Pancreas (tissue), 10 donors: ENCODE measurements around the gene MMP15. TPM values are rescaled to one million over a fixed set of nuclear protein-coding genes. Genes with fewer than 3 reads are reported as not detected.

ENCODE experiments used
- ATAC-seq, 4 donors: fragments of 200-7000 bp; cut with Tn5 transposase; one replicate each; pipeline versions ENCODE4 v1.8.0 to v1.9.1; 2020; ENCODE audit warnings: mild to moderate bottlenecking in 4 of 4, moderate library complexity in 4 of 4
- DNase-seq, 6 donors: peaks; one replicate each; pipeline ENCODE4 v3.0.0-alpha.2; 2020
- FAIRE-seq: peaks from 2 replicates; lab custom pipeline; 2012; peaks lifted over from hg19 to GRCh38; lab: Jason Lieb, UNC
- H3K27ac ChIP-seq, 4 donors: fragments of 200-600 bp; sonication (generic); 1 replicate in 3 of 4; 2 replicates in 1 of 4; pipeline versions ENCODE4 v1.5.0 to v1.8.0; 2020
- H3K27me3 ChIP-seq, 4 donors: fragments of 200-600 bp; one replicate each; pipeline ENCODE4 v1.8.0; 2021
- H3K36me3 ChIP-seq, 3 donors: fragments of 200-600 bp; sonication (generic) in 1 of 3; one replicate each; pipeline versions ENCODE4 v1.5.0 to v1.8.0; 2020 to 2021
- H3K4me1 ChIP-seq, 3 donors: fragments of 200-600 bp; one replicate each; pipeline ENCODE4 v1.8.0; 2021
- H3K4me3 ChIP-seq, 4 donors: fragments of 200-600 bp; sonication (generic) in 2 of 4; one replicate each; pipeline versions ENCODE4 v1.5.0 to v1.8.0; 2020 to 2021
- H3K9me3 ChIP-seq, 4 donors: fragments of 200-600 bp; one replicate each; pipeline ENCODE4 v1.8.0; 2021
- WGBS, 2 donors: extraction: QIAGEN DNeasy Blood & Tissue Kit; methylation state at CpG; one replicate each; pipeline ENCODE4 v1.1.7; 2013; 5-methylcytosine and 5-hydroxymethylcytosine counted together
- intact Hi-C, 3 donors: fragments of 100-400 bp; cut with DNase I; formaldehyde crosslinking; loops; one replicate each; pipeline versions ENCODE4 v1.11.1 to v1.14.2; 2022
- polyA plus RNA-seq, 2 donors: library from polyadenylated mRNA; stranded (reverse); fragments of 200-250 nt; gene quantifications; one replicate each; pipeline ENCODE4 v1.2.3, GENCODE V29; 2013
- total RNA-seq, 6 donors: library from RNA; stranded (reverse); fragmentation: NEBNext Ultra II Directional in 4 of 6; extraction: Animal tissue kit (Norgen Biotek cat#: 25700) in 4 of 6; gene quantifications; one replicate each; pipeline versions ENCODE4 v1.2.1 to v1.2.4, GENCODE V29; 2021 to 2023
- TF ChIP-seq, protein P1 (sequence below), 4 donors: fragments of 200-600 bp; sonication (generic) in 3 of 4; IDR thresholded peaks; one replicate each; pipeline versions ENCODE4 v1.5.0 to v1.8.0; 2021; ENCODE audit warnings: antibody characterized with exemption in 4 of 4
- donor health status: healthy with polysubstance abuse.
- donor health status: DM: no; HTN: no; CAD: no; lungs with moderate emphysema.
- donor health status: DM: no; HTN: no; CAD: no.
- donor health status: control.
- donor health status: control.
- donor health status: Bipolar disorder and iron deficiency.
- donor health status: DM: yes; HTN: yes; CAD: no.
- donor health status: DM: no; HTN: no; CAD: no.
- donor health status: DM: no; HTN: no; CAD: no.
- donor health status: DM: yes; HTN: yes; CAD: no.

MMP15 gene
- total and polyA plus RNA-seq, 8 donors, result 11.2 to 30.2 (median 21.0) TPM

DNA sequence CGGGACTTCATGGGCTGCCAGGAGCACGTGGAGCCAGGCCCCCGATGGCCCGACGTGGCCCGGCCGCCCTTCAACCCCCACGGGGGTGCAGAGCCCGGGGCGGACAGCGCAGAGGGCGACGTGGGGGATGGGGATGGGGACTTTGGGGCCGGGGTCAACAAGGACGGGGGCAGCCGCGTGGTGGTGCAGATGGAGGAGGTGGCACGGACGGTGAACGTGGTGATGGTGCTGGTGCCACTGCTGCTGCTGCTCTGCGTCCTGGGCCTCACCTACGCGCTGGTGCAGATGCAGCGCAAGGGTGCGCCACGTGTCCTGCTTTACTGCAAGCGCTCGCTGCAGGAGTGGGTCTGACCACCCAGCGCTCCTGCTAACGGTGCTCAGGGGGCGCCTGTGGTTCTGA, 19.5 kb downstream of the MMP15 start:
- ATAC-seq, result no peak
- no peaks in the 10 kb centered on the region for H3K4me1 ChIP-seq
- WGBS, 2 donors, result 92 to 95% methylated on average over 31 of the region's 31 CpGs
- H3K27ac ChIP-seq, result no peak overlapping the region
- peaks cover 0 to 32% (median 15%) of the 10 kb centered on the region in 3 donors for H3K36me3 ChIP-seq
- no peak overlapping the region for H3K4me3 ChIP-seq
- H3K27me3 ChIP-seq, result no peaks in the 10 kb centered on the region
- TF ChIP-seq, protein P1, sequence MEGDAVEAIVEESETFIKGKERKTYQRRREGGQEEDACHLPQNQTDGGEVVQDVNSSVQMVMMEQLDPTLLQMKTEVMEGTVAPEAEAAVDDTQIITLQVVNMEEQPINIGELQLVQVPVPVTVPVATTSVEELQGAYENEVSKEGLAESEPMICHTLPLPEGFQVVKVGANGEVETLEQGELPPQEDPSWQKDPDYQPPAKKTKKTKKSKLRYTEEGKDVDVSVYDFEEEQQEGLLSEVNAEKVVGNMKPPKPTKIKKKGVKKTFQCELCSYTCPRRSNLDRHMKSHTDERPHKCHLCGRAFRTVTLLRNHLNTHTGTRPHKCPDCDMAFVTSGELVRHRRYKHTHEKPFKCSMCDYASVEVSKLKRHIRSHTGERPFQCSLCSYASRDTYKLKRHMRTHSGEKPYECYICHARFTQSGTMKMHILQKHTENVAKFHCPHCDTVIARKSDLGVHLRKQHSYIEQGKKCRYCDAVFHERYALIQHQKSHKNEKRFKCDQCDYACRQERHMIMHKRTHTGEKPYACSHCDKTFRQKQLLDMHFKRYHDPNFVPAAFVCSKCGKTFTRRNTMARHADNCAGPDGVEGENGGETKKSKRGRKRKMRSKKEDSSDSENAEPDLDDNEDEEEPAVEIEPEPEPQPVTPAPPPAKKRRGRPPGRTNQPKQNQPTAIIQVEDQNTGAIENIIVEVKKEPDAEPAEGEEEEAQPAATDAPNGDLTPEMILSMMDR (IDR thresholded peaks at IDR 0.05), result no peak
- intact Hi-C loops, result no loop called here
- peak in 1 of 6 donors; percentile 59 for DNase-seq
- no peak for FAIRE-seq
- H3K9me3 ChIP-seq, result no peaks in the 10 kb centered on the region

DNA sequence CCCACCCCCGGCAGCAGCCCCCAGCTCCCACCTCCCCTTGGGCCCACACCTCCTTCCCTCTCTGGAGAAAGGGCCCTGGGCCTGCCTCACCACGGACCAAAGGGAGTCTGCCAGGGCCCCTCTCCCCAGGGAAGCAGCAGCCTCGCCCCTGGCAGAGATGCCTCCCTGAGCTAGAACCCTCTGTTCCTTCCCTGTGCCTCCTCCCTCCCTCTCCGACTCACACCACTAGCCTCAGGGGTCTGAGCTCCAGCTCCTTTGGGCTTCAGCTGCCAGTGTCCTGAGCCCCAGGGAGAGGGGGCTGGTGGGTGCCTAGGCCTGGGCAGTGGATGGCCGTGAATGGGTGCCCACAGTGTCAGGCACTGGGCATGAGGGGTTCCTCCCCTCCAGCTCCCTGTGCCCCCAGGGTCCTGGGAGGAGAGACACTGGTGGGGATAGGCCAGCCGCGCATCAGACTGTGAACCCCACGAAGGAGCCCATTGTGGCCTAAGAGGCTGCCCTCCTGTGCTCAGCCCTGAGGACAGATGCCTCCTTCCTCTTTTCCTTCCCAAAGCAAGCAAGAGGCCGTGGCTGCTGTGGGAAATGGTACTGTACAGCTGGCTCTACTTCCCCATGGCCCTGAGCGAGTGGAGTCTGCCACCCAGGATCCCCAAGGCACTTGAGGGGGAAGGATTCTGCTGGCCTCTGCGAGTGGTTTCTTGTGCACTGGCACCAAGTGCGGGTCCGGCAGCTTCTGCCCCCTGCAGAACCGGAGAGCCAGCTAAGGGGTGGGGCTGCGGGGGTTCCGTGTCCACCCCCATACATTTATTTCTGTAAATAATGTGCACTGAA, 20.7 kb downstream of the MMP15 start:
- no peak for DNase-seq
- H3K27me3 ChIP-seq, result no peaks in the 10 kb centered on the region
- H3K9me3 ChIP-seq, result no peaks in the 10 kb centered on the region
- no peak overlapping the region for H3K4me3 ChIP-seq
- no peak overlapping the region for H3K27ac ChIP-seq
- no peaks in the 10 kb centered on the region for H3K4me1 ChIP-seq
- intact Hi-C loops, result no loop called here
- H3K36me3 ChIP-seq, result peaks cover 0 to 20% (median 8%) of the 10 kb centered on the region in 3 donors
- WGBS, 2 donors, result 87 to 92% methylated on average over 14 to 16 of the region's 16 CpGs
- ATAC-seq, result peak in 2 of 4 donors; percentile 24 to 27
- no peak for FAIRE-seq
- TF ChIP-seq, protein P1 (IDR thresholded peaks at IDR 0.05), result no peak

DNA sequence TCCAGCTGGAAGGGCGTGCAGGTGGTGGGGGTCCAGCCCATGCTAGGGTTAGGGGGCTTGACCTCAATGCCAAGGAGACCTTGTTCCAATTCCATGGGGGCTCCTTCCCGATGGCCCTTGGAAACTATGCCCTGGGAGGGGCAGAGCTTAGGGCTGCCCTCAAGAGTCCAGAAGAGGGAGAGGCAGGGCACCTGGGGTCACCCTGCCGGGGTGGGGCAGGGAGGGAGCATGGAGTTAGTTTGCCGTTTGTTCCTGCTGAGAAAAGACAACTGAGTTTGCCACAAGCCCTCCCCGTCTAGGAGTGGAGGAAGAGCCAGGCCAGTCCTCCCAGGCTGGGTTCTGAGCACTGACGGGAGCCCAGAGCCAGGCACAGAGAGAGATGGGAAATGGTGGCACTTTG, 21.4 kb downstream of the MMP15 start:
- Histone ChIP-seq H3K4me3 (no peak overlapping the region), H3K27me3 (no peaks in the 10 kb centered on the region), H3K36me3 (peaks cover 0 to 13% (median 8%) of the 10 kb centered on the region in 3 donors), H3K4me1 (no peaks in the 10 kb centered on the region), H3K27ac (no peak overlapping the region), H3K9me3 (no peaks in the 10 kb centered on the region)
- no peak for ATAC-seq
- FAIRE-seq, result no peak
- WGBS, 2 donors, result 68 to 76% methylated on average over 6 of the region's 6 CpGs
- no peak for DNase-seq
- TF ChIP-seq, protein P1 (IDR thresholded peaks at IDR 0.05), result no peak
- intact Hi-C loops, result no loop called here

DNA sequence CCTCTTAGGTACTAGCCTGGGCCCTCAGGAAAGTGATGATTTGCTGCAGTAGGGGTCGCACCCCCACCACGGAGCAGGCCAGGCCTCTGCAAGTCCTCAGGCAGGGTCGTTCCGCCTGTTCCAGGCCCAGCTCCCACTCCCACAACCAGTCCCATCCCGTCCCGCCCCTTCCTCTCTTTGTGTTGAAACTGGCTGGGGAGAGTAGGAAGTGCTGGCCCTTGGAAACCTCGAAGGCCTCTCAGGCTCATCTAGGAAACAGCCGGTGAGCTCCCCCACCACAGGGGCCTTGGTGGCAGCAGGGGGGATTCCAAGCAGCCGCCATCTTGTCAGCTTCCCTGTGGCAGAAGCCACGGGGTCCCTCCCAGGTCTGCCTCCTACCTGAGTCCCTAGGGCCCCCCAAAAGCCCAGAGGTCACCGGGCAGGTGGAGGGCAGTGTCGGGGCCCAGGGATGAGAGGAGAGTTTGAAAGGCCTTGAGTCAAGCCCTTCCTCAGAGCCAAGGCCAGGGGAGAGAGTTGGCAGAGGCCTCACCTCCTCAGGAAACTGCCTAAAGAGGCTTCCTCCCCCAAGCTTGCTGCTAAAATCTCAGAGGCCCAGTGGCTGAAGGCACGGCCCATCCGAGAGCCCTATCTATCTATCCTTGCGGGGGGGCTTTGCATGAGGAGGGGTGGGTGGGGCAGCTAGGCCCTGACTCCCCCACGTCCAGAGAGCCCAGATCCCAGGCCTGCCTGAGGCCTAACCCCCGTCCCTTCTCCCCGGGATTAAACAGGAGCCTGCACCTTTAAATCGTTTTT, 22.2 kb downstream of the MMP15 start:
- TF ChIP-seq, protein P1 (IDR thresholded peaks at IDR 0.05), result no peak
- intact Hi-C loops, result no loop called here
- no peaks in the 10 kb centered on the region for H3K27me3 ChIP-seq
- H3K4me1 ChIP-seq, result no peaks in the 10 kb centered on the region
- no peak overlapping the region for H3K27ac ChIP-seq
- 74 to 76% methylated on average over 19 of the region's 19 CpGs for WGBS, 2 donors
- H3K4me3 ChIP-seq, result no peak overlapping the region
- no peak for FAIRE-seq
- no peak for ATAC-seq
- no peaks in the 10 kb centered on the region for H3K9me3 ChIP-seq
- H3K36me3 ChIP-seq, result peaks cover 0 to 5% (median 5%) of the 10 kb centered on the region in 3 donors
- peak in 1 of 6 donors; percentile 47 for DNase-seq
